ENCODE data around the gene PLXDC2. TPM values are rescaled to one million over a fixed set of nuclear protein-coding genes. Genes with fewer than 3 reads are reported as not detected.
A peak's percentile ranks its signal among the peaks of the same experiment; 100 is the strongest.

Gene PLXDC2
- total RNA-seq, 4 donors from 2014 or later, result 21.2 to 43.2 (median 32.7) TPM

DNA sequence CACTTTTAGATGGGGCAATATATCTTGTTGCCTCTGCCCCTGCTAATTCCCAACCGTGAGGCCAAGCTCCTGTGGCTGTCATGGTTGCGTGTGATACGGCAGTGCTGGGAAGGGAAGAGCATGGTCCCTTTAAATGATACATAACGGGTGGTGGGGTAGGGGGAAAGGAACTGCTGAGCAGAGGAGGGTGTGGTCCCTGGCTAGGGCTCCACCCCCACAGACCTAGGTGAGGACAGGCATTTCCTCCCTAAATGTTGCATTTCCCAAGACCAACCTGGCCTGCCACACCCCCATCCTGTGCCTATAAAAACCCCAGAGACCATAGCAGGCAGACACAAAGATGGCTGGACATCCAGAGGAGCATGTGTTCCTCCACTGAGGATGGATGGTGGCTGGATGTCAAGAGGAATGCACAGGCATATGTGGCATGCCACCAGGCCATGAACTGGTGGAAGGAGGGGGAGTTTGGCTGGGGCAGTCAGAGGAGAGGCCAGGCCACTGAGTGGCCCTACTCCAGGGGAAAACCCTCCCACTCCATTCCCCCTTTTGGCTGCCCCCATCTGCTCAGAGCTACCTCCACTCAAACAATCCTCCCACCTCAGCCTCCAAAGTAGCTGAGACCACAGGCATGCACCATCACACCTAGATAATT is 104.0 kb downstream of the PLXDC2 start:
- DNase-seq, result no peak
- Histone ChIP-seq H3K9me3 (no peaks in the 10 kb centered on the region), H3K27me3 (no peaks in the 10 kb centered on the region), H3K4me1 (peaks cover 0 to 24% (median 5%) of the 10 kb centered on the region in 4 donors), H3K27ac (peak overlapping the region in 1 of 4 donors; percentile 14), H3K36me3 (no peaks in the 10 kb centered on the region), H3K4me3 (no peak overlapping the region)
- no peak for TF ChIP-seq CTCF (IDR thresholded peaks at IDR 0.05)
- no peak for TF ChIP-seq POLR2A (IDR thresholded peaks at IDR 0.05)

GRCh38 chr10:19921300-19922140 is 105.3 kb downstream of the PLXDC2 start:
- Histone ChIP-seq H3K27ac (peak overlapping the region; percentile 33 to 61 (median 38)), H3K9me3 (no peaks in the 10 kb centered on the region), H3K36me3 (no peaks in the 10 kb centered on the region), H3K27me3 (no peaks in the 10 kb centered on the region), H3K4me1 (peaks cover 0 to 24% (median 5%) of the 10 kb centered on the region in 4 donors), H3K4me3 (no peak overlapping the region)
- TF ChIP-seq CTCF (IDR thresholded peaks at IDR 0.05) (no peak), POLR2A (IDR thresholded peaks at IDR 0.05) (no peak)
- DNase-seq, result no peak

- H3K4me3 ChIP-seq, result no peak overlapping the region
- TF ChIP-seq CTCF (IDR thresholded peaks at IDR 0.05), result no peak
- TF ChIP-seq POLR2A (IDR thresholded peaks at IDR 0.05), result no peak
- H3K27me3 ChIP-seq, result no peaks in the 10 kb centered on the region
- no peak for DNase-seq
- no peaks in the 10 kb centered on the region for H3K9me3 ChIP-seq
- no peaks in the 10 kb centered on the region for H3K36me3 ChIP-seq
- H3K27ac ChIP-seq, result peak overlapping the region; percentile 33 to 61 (median 38)
- H3K4me1 ChIP-seq, result peaks cover 0 to 24% (median 5%) of the 10 kb centered on the region in 4 donors
Measured at GRCh38 chr10:19922236-19922963, 106.2 kb downstream of the PLXDC2 start.

DNA sequence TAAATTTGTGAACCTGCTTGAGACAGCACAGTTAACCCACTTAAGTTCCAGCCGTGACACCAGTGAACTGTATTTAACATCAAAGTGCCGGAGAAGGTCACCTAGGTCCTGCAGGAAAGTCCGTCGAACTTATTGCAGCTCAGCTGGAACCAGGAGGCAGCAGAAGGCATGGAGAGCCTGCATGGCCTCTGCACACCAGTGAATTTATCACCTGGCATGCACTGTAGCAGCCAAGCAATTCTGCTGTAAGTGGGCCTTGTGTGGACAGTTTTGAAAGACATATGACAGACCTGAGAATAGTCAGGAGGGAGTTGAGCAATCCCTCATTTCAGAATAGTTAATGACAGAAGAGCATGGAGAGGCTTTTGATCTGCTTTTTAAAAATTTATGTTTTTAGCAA is 108.8 kb downstream of the PLXDC2 start:
- TF ChIP-seq CTCF (IDR thresholded peaks at IDR 0.05) (no peak), POLR2A (IDR thresholded peaks at IDR 0.05) (no peak)
- no peaks in the 10 kb centered on the region for H3K36me3 ChIP-seq
- DNase-seq, result no peak
- peaks cover 0 to 30% (median 5%) of the 10 kb centered on the region in 4 donors for H3K4me1 ChIP-seq
- H3K27me3 ChIP-seq, result no peaks in the 10 kb centered on the region
- no peak overlapping the region for H3K27ac ChIP-seq
- no peak overlapping the region for H3K4me3 ChIP-seq
- no peaks in the 10 kb centered on the region for H3K9me3 ChIP-seq

DNA sequence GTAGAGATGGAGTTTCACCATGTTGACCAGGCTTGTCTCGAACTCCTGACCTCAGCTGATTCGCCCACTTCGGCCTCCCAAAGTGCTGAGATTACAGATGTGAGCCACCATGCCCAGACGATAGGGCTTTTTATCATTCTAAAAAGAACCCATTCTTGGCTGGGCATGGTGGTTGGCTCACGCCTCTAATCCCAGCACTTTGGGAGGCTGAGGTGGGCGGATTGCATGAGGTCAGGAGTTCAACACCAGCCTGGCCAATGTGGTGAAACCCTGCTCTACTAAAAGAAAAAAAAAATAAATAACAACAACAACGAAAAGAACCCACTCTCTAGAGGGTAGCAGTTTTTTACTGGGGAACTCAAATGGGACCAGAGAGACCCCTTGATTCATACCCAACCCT is 112.7 kb downstream of the PLXDC2 start:
- peaks cover 0 to 31% (median 0%) of the 10 kb centered on the region in 4 donors for H3K4me1 ChIP-seq
- TF ChIP-seq CTCF (IDR thresholded peaks at IDR 0.05) (no peak), POLR2A (IDR thresholded peaks at IDR 0.05) (no peak)
- H3K9me3 ChIP-seq, result no peaks in the 10 kb centered on the region
- DNase-seq, result no peak
- no peaks in the 10 kb centered on the region for H3K36me3 ChIP-seq
- H3K4me3 ChIP-seq, result no peak overlapping the region
- peak overlapping the region in 1 of 4 donors; percentile 20 for H3K27ac ChIP-seq
- H3K27me3 ChIP-seq, result no peaks in the 10 kb centered on the region

Measured in Peyer's patch (tissue), 4 donors.